Uterus (tissue), 4 donors: ENCODE results near the gene DHX29. TPM values are rescaled to one million over a fixed set of nuclear protein-coding genes. Genes with fewer than 3 reads are reported as not detected.

Experiments used
- DNase-seq, 2 donors: peaks; one replicate each; pipeline ENCODE4 v3.0.0-alpha.2; 2019 to 2020
- H3K27ac ChIP-seq, 2 donors: fragments of 200-600 bp; sonication (generic); 1 replicate in 1 of 2; 2 replicates in 1 of 2; pipeline ENCODE4 v1.5.1; 2016 to 2018
- H3K27me3 ChIP-seq, 2 donors: fragments of 200-600 bp; sonication (generic); one replicate each; pipeline ENCODE4 v1.5.1; 2018 to 2019; ENCODE audit warnings: control low read depth in 1 of 2
- H3K36me3 ChIP-seq, 2 donors: fragments of 200-600 bp; sonication (generic); one replicate each; pipeline ENCODE4 v1.5.1; 2019; ENCODE audit warnings: control low read depth in 1 of 2
- H3K4me1 ChIP-seq, 2 donors: fragments of 200-600 bp; sonication (generic); one replicate each; pipeline ENCODE4 v1.5.1; 2018 to 2019; ENCODE audit warnings: control low read depth in 1 of 2
- H3K4me3 ChIP-seq, 2 donors: fragments of 200-600 bp; sonication (generic); 1 replicate in 1 of 2; 2 replicates in 1 of 2; pipeline ENCODE4 v1.5.1; 2018 to 2019; ENCODE audit warnings: mild to moderate bottlenecking in 1 of 2
- H3K9me3 ChIP-seq, 2 donors: fragments of 200-600 bp; sonication (generic); one replicate each; pipeline ENCODE4 v1.5.1; 2019; ENCODE audit warnings: control low read depth in 1 of 2
- POLR2A ChIP-seq, 2 donors: fragments of 450-650 bp; IDR thresholded peaks; one replicate each; pipeline ENCODE4 v1.6.1; 2016; ENCODE audit warnings: antibody characterized with exemption in 2 of 2, mild to moderate bottlenecking in 1 of 2, moderate library complexity in 1 of 2
- intact Hi-C: fragments of 100-400 bp; cut with DNase I; formaldehyde crosslinking; loops from one replicate; pipeline ENCODE4 v1.15.1; 2023; ENCODE audit warnings: low total_unique reads
- total RNA-seq, 4 donors: library from RNA; depleted of rRNA in 3 of 4; stranded (reverse); fragments of >200 nt in 3 of 4; gene quantifications; one replicate each; pipeline versions ENCODE4 v1.1.0 to v1.2.4, GENCODE V29; 2014 to 2023
- TF ChIP-seq, protein P1 (sequence below), 4 experiments: fragments of 200-600 bp in 2 of 4; fragments of 450-650 bp in 2 of 4; sonication (generic) in 2 of 4; IDR thresholded peaks; one replicate each; pipeline ENCODE4 v1.5.1; 2016 to 2019; ENCODE audit warnings: antibody characterized with exemption in 4 of 4, mild to moderate bottlenecking in 2 of 4, moderate library complexity in 1 of 4
- donor health status: DM: yes; HTN: yes; CAD: no.

Gene DHX29
- total RNA-seq, 4 donors from 2014 or later, result 22.0 to 44.4 (median 27.0) TPM

DNA sequence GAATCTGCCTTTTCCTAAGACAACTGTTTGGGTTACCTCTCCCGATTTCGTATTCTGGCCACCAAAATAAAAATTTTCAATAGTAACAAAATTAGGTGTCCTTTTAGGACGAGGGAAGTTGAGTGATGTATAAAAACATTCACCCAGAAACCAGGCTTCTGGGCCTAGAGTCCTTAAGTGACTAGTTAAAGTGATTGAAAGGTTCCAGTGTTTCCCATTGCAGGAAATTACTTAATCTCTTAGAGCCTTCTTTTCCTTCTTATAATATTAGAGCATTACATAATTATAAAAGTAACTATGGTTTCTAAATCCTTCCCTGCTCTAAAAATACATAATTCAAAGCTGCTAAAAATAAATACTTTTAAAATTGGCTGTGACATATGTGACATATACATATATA is 87.7 kb downstream of the DHX29 start:
- TF ChIP-seq POLR2A (IDR thresholded peaks at IDR 0.05), result no peak
- Histone ChIP-seq H3K36me3 (no peaks in the 10 kb centered on the region), H3K4me1 (peaks cover 0 to 5% of the 10 kb centered on the region in 2 donors), H3K9me3 (no peaks in the 10 kb centered on the region), H3K27me3 (peaks cover 13 to 56% of the 10 kb centered on the region in 2 donors), H3K27ac (no peak overlapping the region), H3K4me3 (no peak overlapping the region)
- no peak for DNase-seq
- intact Hi-C loops, result loop anchor here (10.0 kb wide), 1 partner anchor 45 kb away; the partner anchor contains the start of gene CDC20B

DNA sequence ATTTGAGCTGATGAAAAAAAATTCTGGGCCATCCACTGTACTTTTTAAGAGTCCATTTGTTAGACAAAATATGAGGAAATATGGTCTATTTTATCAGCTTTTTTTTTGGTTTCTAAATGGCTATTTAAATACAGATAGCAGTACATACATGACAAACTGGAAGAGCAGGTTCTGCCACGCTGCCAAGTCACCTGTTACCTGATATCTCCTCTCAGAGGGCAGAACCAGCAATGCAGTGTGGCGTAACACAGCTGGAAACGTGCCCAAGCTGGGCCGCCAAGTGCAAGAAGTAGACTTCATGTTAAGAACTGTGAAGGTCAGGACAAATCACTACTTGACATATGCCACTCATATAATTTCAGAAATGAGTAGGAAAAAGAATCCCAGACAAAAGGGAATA is 88.5 kb downstream of the DHX29 start:
- peaks cover 0 to 5% of the 10 kb centered on the region in 2 donors for H3K4me1 ChIP-seq
- H3K36me3 ChIP-seq, result no peaks in the 10 kb centered on the region
- no peak for DNase-seq
- H3K9me3 ChIP-seq, result no peaks in the 10 kb centered on the region
- TF ChIP-seq, protein P1, sequence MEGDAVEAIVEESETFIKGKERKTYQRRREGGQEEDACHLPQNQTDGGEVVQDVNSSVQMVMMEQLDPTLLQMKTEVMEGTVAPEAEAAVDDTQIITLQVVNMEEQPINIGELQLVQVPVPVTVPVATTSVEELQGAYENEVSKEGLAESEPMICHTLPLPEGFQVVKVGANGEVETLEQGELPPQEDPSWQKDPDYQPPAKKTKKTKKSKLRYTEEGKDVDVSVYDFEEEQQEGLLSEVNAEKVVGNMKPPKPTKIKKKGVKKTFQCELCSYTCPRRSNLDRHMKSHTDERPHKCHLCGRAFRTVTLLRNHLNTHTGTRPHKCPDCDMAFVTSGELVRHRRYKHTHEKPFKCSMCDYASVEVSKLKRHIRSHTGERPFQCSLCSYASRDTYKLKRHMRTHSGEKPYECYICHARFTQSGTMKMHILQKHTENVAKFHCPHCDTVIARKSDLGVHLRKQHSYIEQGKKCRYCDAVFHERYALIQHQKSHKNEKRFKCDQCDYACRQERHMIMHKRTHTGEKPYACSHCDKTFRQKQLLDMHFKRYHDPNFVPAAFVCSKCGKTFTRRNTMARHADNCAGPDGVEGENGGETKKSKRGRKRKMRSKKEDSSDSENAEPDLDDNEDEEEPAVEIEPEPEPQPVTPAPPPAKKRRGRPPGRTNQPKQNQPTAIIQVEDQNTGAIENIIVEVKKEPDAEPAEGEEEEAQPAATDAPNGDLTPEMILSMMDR (IDR thresholded peaks at IDR 0.05), result no peak
- no peak for TF ChIP-seq POLR2A (IDR thresholded peaks at IDR 0.05)
- peaks cover 13 to 48% of the 10 kb centered on the region in 2 donors for H3K27me3 ChIP-seq
- no peak overlapping the region for H3K4me3 ChIP-seq
- intact Hi-C loops, result no loop called here
- H3K27ac ChIP-seq, result no peak overlapping the region

DNA sequence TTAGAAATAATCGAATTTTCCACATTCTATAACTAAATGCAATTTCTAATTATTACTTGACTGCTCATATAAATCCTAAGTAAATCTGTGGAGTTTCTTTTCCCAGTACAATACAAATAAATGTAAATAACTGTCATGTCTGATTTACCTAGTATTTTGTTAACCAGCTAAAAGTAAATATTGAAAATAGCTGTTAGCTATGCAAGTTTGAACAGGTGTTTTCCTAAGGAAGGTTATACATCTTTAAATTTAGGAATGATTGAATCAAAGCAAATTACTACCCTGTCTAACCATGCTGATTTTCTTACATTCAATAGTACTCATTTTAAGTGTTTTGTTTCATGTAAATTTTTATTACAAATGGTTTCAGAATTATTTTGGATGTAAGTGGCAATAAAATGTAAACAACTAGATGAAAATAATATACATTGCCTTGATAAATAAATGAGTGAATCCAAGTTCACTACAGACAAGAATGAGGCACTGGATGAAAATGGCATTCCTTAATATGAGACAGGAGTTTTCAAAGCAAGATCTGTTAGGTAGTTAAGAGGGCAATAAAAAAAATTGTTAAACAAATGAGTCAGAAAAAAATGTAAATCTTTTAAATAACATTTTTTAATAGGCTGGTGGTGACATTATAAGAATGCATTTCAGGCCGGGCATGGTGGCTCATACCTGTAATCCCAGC is 96.2 kb downstream of the DHX29 start:
- Histone ChIP-seq H3K4me3 (no peak overlapping the region), H3K36me3 (no peaks in the 10 kb centered on the region), H3K4me1 (no peaks in the 10 kb centered on the region), H3K27me3 (no peaks in the 10 kb centered on the region), H3K27ac (no peak overlapping the region), H3K9me3 (no peaks in the 10 kb centered on the region)
- no peak for TF ChIP-seq POLR2A (IDR thresholded peaks at IDR 0.05)
- TF ChIP-seq, protein P1 (IDR thresholded peaks at IDR 0.05), result no peak
- intact Hi-C loops, result no loop called here
- DNase-seq, result no peak

Other genes with a start within 250 kb of the DHX29 start
- 1 to 10 TPM in 2 of 4 donors, under 1 TPM in 1, not detected in 1; 0.51 to 1.7 (median 1.4) TPM for gene GZMA, start 205.0 kb downstream of the DHX29 start, total RNA-seq
- gene GPX8, start 147.5 kb downstream of the DHX29 start, total RNA-seq, result 100 to 1,000 TPM in 1 of 4 donors, 10 to 100 TPM in 3; 10.6 to 117 (median 41.9) TPM
- under 1 TPM in 1 of 4 donors, not detected in 3; 0.35 TPM for gene CDC20B, start 134.5 kb downstream of the DHX29 start, total RNA-seq
- gene MCIDAS, start 80.4 kb downstream of the DHX29 start, total RNA-seq, result under 1 TPM in 1 of 4 donors, not detected in 3; 0.14 TPM
- under 1 TPM in 2 of 4 donors, not detected in 2; 0.48 to 0.67 TPM for gene CCNO, start 74.1 kb downstream of the DHX29 start, total RNA-seq
- 100 to 1,000 TPM in 1 of 4 donors, 10 to 100 TPM in 3; 30.0 to 138 (median 59.2) TPM for gene MTREX, start 295 bp upstream of the DHX29 start, total RNA-seq
- gene PLPP1, start 227.3 kb upstream of the DHX29 start, total RNA-seq, result 100 to 1,000 TPM in 3 of 4 donors, 10 to 100 TPM in 1; 83.4 to 297 (median 175) TPM